ENCODE measurements around the gene FABP3.

GRCh38 chr1:31356427-31356826, 16.4 kb downstream of the FABP3 start:
- no peak for TF ChIP-seq CTCF (IDR thresholded peaks at IDR 0.05)
- no peak for TF ChIP-seq POLR2AphosphoS5 (IDR thresholded peaks at IDR 0.05; ENCODE audit: low read depth, low read length)
- TF ChIP-seq REST (IDR thresholded peaks at IDR 0.05; ENCODE audit: insufficient read depth in 1 of 2, low read depth in 2 of 2, low read length in 1 of 2), result no peak
- TF ChIP-seq SIN3A (IDR thresholded peaks at IDR 0.05; ENCODE audit: borderline replicate concordance, insufficient read depth, low read depth, low read length), result no peak
- TF ChIP-seq TCF7L2 (IDR thresholded peaks at IDR 0.05; ENCODE audit: low read depth, low read length), result no peak
